Stimulated activated CD4-positive, alpha-beta T cell treated with anti-CD3 and anti-CD28 coated beads, Interleukin-15, amount 100 ng/mL, for 48 hours (primary cell): ENCODE data around the gene OR8D2.
"Not testable (repeated sequence)": the region's sequence is repeated elsewhere in the genome, so short reads cannot be mapped to it uniquely, and the experiment has no call there.

Experiments
- DNase-seq, 2 donors: peaks; one replicate each; pipeline ENCODE4 v3.0.0-alpha.2; 2020; ENCODE audit warnings: low read depth in 2 of 2

OR8D2 gene

GRCh38 chr11:124285610-124286344, 34.2 kb downstream of the OR8D2 start:
- no peak for DNase-seq

GRCh38 chr11:124278261-124278660, 41.7 kb downstream of the OR8D2 start:
- DNase-seq, result no peak

- DNase-seq, result no peak
Observed at GRCh38 chr11:124277804-124278203, 42.2 kb downstream of the OR8D2 start.

GRCh38 chr11:124277207-124277606, 42.8 kb downstream of the OR8D2 start:
- no peak for DNase-seq

- DNase-seq, result no peak
Observed at GRCh38 chr11:124276081-124276480, 43.9 kb downstream of the OR8D2 start.

GRCh38 chr11:124274000-124274399, 46.0 kb downstream of the OR8D2 start:
- DNase-seq, result no peak

- not testable (repeated sequence) for DNase-seq
Observed at GRCh38 chr11:124270886-124271285, 49.1 kb downstream of the OR8D2 start.
